NCI-H82 treated with DMSO at 0.1 percent for 48 hours (cell line): ENCODE measurements around the gene LGI2.

ENCODE experiments used
- DNase-seq: peaks from one replicate; lab custom pipeline; 2025; ENCODE audit not compliant: unreplicated experiment; lab: John Stamatoyannopoulos, UW

Gene LGI2

GRCh38 chr4:24999392-25000089 lies 31.2 kb downstream of the LGI2 start:
- DNase-seq: no peak

DNA sequence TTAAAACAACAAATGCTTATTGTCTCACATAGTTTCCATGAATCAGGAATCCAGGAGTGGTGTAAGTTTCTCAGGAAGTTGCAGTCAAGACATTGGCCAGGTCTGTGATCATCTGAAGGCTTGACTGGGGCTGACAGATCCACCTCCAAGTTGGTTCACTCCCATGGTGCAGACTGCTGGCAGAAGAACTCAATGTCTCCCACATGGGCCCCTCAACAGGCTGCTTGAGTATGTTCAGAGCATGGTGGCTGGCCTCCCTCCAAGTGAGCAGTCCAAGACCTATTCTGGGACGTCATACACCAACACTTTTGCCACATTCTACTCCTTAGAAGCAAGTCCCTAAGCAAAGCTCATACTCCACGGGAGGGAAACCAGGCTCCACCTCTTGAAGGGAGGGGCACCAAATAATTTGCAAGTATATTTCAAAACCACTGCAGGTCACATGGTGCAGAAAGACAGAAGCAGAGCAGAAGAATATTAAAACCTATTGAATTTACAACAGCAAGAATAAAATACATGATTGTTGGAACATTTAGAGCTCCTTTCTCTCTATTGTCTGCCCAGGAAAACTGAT lies 35.3 kb downstream of the LGI2 start:
- DNase-seq: no peak

DNA sequence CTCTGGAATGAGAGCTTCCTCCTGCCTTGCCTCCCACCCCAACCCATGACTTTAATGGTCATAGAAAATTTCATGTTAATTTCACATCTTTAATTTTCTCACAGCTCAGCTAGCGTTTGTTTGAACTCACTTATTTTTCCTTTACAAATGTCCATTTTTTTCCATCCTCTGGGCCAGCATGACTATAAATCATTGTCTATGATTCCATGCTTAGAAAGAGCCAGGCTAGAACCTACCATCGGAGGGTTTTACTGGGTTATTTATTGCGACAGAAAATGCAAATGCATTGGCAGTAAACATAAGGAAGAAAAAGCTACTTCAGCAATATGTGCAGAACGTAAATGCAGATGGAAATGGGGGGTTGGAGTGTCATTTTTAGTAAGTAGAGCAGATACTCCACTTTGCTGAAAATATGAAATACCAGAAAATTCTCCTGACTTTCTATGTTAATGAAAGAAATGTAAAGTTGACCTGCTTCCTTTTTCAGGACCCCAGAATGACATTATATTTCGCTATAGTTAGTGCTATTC lies 37.1 kb downstream of the LGI2 start:
- no peak for DNase-seq

DNA sequence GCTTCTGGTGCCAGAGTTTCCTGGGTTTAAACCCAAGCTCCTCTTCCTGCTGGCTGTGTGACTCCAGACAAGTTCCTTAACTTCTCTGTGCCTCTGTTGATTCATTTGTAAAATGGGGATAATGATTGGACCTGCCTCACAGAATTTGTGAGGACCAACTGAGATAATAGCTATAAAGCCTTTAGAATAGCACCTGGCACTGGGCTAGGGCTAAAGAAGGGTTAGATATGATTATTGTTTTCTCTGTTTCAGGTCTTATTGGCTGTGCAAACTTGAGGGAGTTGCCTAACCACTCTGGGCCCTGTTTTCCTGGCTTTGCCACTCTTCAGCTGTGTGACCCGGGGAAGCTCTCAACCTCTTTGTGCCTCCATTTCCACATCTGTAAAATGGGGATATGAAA lies 37.8 kb downstream of the LGI2 start:
- no peak for DNase-seq

DNA sequence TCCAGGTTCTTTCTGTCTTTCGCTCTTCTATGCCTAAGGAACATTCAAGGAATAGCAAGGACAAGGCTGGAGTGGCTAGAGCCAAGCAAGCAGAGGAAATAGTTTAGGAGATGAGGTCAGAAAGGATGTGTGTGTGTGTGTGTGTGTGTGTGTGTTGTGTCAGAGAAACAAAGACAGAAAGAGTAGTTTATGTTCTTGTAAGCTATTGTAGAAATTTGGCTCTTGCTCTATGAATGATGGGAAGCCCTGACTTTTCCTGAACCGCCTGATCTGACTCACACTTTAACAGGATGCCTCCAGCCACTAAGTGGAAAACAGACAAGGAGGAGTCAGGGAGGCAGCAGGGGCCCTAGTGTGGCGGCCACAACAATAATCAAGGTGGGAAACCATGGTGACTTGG lies 39.7 kb downstream of the LGI2 start:
- DNase-seq: no peak

- no peak for DNase-seq
Observed at GRCh38 chr4:24989327-24989726, 41.4 kb downstream of the LGI2 start.

DNA sequence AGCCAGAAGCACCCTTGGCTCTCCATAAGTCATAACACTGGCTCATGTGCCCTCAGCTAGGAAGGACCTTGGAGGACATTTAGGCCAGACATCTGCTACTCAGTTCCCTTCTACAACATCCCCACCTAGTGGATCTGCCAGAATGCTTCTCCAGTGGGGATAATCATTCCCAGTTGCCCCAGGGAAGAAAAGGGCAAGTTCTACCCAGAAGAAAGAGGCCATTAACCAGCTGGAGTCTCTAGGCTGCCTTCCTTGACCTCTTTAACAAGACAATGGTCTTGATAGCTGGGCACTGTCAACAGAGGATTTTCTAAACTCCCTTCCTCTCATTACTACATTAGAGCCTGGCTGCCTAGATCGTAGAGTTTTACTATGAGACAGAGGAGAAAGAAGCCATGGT lies 42.0 kb downstream of the LGI2 start:
- DNase-seq: no peak

DNA sequence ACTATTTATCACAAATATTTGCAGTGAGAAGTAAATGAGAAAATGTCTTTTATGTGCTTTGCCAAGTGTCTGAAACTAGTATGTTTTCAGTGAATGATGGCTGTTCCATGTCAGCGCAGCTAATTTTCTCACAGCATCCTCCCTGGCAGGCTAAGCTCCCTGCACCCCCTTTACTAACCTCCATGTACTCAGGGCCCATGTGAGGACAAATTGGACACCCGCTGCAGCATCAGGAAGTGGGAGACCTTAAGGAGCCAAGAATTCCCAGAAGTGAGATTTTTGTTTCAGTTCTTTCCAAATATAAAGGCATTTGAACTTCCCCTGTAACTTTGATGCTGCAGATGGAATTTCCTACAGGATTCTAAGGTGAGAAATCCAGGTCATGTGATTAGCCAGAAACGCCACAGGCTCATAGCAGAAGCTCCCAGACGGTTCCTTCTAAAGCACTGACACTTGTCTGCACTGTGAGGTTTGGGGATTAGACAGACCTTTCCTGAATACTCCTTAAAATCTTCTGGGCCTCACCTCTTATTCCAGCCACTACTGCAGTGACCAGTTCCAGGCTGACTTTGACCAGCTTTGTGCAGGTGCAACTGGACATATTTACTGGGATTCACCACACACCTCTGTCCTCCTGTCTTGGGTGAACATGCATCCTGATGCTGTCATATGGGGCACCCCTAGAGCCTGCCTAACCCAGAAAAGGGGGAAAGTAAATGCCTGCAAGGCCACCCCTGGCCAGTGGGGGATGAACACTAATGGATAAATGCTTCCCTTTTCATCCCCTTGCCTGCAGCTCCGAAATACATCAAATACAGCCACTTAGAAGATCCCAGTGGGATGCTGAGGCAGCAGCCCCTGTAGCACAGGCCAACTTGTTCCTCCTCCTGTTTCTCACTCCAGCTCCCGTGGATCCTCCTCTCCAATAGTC lies 45.9 kb downstream of the LGI2 start:
- DNase-seq: no peak

DNA sequence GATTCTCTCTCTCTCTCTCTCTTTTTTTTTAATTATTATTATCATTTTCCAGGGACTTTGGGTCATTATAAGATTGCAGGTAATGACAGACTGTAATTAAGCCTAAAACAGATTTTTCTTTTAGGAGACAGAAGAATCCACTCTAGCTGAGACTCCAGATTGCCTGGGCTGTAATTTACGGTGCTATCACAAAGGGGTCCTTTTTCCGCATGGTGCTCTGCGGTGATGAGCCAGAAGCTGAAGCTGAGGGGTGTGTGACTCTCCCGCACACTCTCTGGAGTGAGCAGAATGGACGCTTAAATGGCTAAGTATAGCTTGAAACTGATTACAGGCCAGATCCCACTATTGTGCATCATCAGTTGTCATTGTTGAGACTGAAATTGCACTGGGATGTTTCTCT lies 50.0 kb downstream of the LGI2 start:
- DNase-seq: no peak

GRCh38 chr4:24980064-24980690 lies 50.6 kb downstream of the LGI2 start:
- DNase-seq: peak; percentile 11

GRCh38 chr4:24979554-24979953 lies 51.2 kb downstream of the LGI2 start:
- no peak for DNase-seq

GRCh38 chr4:24978291-24979075 lies 52.3 kb downstream of the LGI2 start:
- no peak for DNase-seq

- DNase-seq: no peak
Observed at GRCh38 chr4:24975510-24975909, 55.2 kb downstream of the LGI2 start.

GRCh38 chr4:24973747-24974601 lies 56.8 kb downstream of the LGI2 start:
- DNase-seq: no peak

DNA sequence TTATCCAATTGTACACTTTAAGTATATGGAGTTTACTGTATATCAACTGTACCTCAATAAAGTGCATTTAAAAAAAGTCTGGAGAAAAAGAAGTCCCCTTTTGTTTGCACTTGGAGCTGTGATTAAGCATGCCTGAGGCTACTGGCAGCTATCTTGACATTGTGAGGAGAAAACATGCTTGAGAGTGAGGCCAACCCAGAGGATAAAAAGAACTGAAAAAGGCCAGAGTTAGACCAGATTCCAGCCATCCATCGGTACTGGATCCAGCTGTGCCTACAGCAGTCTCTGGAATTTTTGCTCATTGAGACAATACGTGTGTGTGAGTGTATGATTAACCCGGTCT lies 57.4 kb downstream of the LGI2 start:
- DNase-seq: no peak

DNA sequence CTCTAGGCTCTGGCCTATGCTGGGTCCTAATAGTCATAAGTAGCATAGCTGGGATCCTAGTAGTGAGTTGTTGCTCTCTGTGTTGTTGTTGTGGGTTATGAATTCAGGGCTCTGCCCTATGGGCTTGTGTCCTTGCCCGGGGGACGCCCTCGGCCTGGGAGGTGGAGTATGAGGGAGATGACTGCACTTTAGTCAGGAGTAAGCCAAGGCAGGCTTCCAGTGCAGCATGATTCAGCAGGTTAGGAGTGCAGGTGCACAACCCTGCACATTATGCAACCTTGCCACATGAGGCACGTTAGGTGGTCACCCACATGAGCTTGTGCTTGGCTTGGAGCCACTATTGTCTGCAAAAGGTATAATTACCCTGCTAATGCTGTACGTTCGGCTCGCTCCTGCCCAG lies 59.6 kb downstream of the LGI2 start:
- no peak for DNase-seq

- no peak for DNase-seq
Observed at GRCh38 chr4:24970635-24971034, 60.1 kb downstream of the LGI2 start.

DNA sequence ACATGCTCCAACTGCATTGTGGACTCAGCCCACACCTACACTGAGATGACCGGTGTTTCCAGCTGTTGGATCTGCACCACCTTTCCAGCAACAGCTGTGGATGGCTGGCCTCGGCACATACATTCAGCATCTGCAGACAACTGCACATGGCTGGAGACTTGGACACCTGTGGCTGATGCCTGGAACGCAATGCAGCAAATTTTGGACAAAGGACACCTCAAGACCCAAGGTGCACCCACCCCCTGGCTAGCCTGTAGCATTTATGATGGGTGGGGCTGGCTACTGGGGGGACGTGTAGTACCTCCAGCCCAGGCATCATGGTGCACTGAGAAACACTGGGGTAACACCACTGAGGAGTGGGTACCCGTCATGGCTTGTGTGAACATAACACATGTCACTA lies 60.6 kb downstream of the LGI2 start:
- no peak for DNase-seq

DNA sequence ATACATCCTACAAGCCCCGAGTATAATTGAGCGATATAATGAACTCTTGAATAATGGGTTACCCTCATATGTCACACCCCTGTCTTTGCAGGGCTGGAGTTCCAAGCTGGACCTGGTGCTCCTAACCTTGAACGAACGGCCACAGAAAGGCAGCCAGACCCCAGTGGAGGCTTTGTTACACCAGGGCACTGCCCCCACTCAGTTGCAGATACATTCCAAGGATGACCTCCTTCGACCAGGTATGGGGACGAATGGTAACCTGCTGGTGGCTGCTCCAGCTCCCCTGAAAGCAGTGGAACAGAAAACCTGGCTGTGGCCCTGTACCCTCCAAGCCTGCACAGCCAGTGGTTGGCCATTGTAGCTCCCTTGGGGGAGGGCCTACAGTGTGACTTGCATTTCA lies 61.3 kb downstream of the LGI2 start:
- DNase-seq: no peak

- DNase-seq: no peak
Observed at GRCh38 chr4:24968992-24969391, 61.8 kb downstream of the LGI2 start.
